ENCODE measurements around the gene NDUFB2.
"Not testable (repeated sequence)": the region's sequence is repeated elsewhere in the genome, so short reads cannot be mapped to it uniquely, and the experiment has no call there.

Gene NDUFB2

GRCh38 chr7:140685407-140686087 is 11.0 kb upstream of the NDUFB2 start:
- in situ Hi-C loops (cut with HindIII; ENCODE audit: low pct_ligation_motif_present, low pct_unique_long_range_greater_than_20kb, low sequenced_read_pairs): no loop called here
- DNase-seq: no peak

GRCh38 chr7:140686921-140687320 is 9.6 kb upstream of the NDUFB2 start:
- in situ Hi-C loops (cut with HindIII; ENCODE audit: low pct_ligation_motif_present, low pct_unique_long_range_greater_than_20kb, low sequenced_read_pairs): no loop called here

GRCh38 chr7:140688341-140688740 is 8.2 kb upstream of the NDUFB2 start:
- in situ Hi-C loops (cut with HindIII; ENCODE audit: low pct_ligation_motif_present, low pct_unique_long_range_greater_than_20kb, low sequenced_read_pairs): no loop called here
- no peak for DNase-seq

More at GRCh38 chr7:140686921-140687320, 9.6 kb upstream of the NDUFB2 start:
- no peak for DNase-seq

GRCh38 chr7:140689199-140690152 is 7.0 kb upstream of the NDUFB2 start:
- in situ Hi-C loops (cut with HindIII; ENCODE audit: low pct_ligation_motif_present, low pct_unique_long_range_greater_than_20kb, low sequenced_read_pairs): no loop called here
- no peak for DNase-seq

- no peak for DNase-seq
- in situ Hi-C loops (cut with HindIII; ENCODE audit: low pct_ligation_motif_present, low pct_unique_long_range_greater_than_20kb, low sequenced_read_pairs): no loop called here
Observed at GRCh38 chr7:140691376-140692045, 5.0 kb upstream of the NDUFB2 start.

- DNase-seq; in situ Hi-C loops (cut with HindIII; ENCODE audit: low pct_ligation_motif_present, low pct_unique_long_range_greater_than_20kb, low sequenced_read_pairs): not testable (repeated sequence)
Observed at GRCh38 chr7:140693849-140694248, 2.7 kb upstream of the NDUFB2 start.

GRCh38 chr7:140694592-140694991 is 1.9 kb upstream of the NDUFB2 start:
- no peak for DNase-seq
- in situ Hi-C loops (cut with HindIII; ENCODE audit: low pct_ligation_motif_present, low pct_unique_long_range_greater_than_20kb, low sequenced_read_pairs): no loop called here

- DNase-seq: no peak
- in situ Hi-C loops (cut with HindIII; ENCODE audit: low pct_ligation_motif_present, low pct_unique_long_range_greater_than_20kb, low sequenced_read_pairs): no loop called here
Observed at GRCh38 chr7:140695381-140695780, 1.1 kb upstream of the NDUFB2 start.

- in situ Hi-C loops (cut with HindIII; ENCODE audit: low pct_ligation_motif_present, low pct_unique_long_range_greater_than_20kb, low sequenced_read_pairs): no loop called here
- DNase-seq: peak; percentile 98
Observed at GRCh38 chr7:140696024-140696679, 356 bp upstream of the NDUFB2 start.

- in situ Hi-C loops (cut with HindIII; ENCODE audit: low pct_ligation_motif_present, low pct_unique_long_range_greater_than_20kb, low sequenced_read_pairs): no loop called here
- DNase-seq: no peak
Observed at GRCh38 chr7:140697447-140698143, 1.1 kb downstream of the NDUFB2 start.

- in situ Hi-C loops (cut with HindIII; ENCODE audit: low pct_ligation_motif_present, low pct_unique_long_range_greater_than_20kb, low sequenced_read_pairs): no loop called here
- DNase-seq: no peak
Observed at GRCh38 chr7:140698477-140698876, 2.0 kb downstream of the NDUFB2 start.

- DNase-seq: no peak
- in situ Hi-C loops (cut with HindIII; ENCODE audit: low pct_ligation_motif_present, low pct_unique_long_range_greater_than_20kb, low sequenced_read_pairs): no loop called here
Observed at GRCh38 chr7:140702774-140703173, 6.3 kb downstream of the NDUFB2 start.

GRCh38 chr7:140704205-140704604 is 7.7 kb downstream of the NDUFB2 start:
- in situ Hi-C loops (cut with HindIII; ENCODE audit: low pct_ligation_motif_present, low pct_unique_long_range_greater_than_20kb, low sequenced_read_pairs): no loop called here

GRCh38 chr7:140707132-140707531 is 10.6 kb downstream of the NDUFB2 start:
- in situ Hi-C loops (cut with HindIII; ENCODE audit: low pct_ligation_motif_present, low pct_unique_long_range_greater_than_20kb, low sequenced_read_pairs): no loop called here
- DNase-seq: no peak

More at GRCh38 chr7:140704205-140704604, 7.7 kb downstream of the NDUFB2 start:
- DNase-seq: no peak

GRCh38 chr7:140708764-140709163 is 12.3 kb downstream of the NDUFB2 start:
- in situ Hi-C loops (cut with HindIII; ENCODE audit: low pct_ligation_motif_present, low pct_unique_long_range_greater_than_20kb, low sequenced_read_pairs); DNase-seq: not testable (repeated sequence)

GRCh38 chr7:140712392-140712791 is 15.9 kb downstream of the NDUFB2 start:
- DNase-seq; in situ Hi-C loops (cut with HindIII; ENCODE audit: low pct_ligation_motif_present, low pct_unique_long_range_greater_than_20kb, low sequenced_read_pairs): not testable (repeated sequence)

GRCh38 chr7:140714331-140715040 is 18.0 kb downstream of the NDUFB2 start:
- in situ Hi-C loops (cut with HindIII; ENCODE audit: low pct_ligation_motif_present, low pct_unique_long_range_greater_than_20kb, low sequenced_read_pairs): no loop called here
- no peak for DNase-seq

Measured in ACHN (cell line).